NCI-H1092 (cell line): Measurements from ENCODE around the gene STX10.
A peak's percentile ranks its signal among the peaks of the same experiment; 100 is the strongest.

Source experiments
- DNase-seq: peaks from one replicate; lab custom pipeline; 2025; lab: John Stamatoyannopoulos, UW

The STX10 gene

DNA sequence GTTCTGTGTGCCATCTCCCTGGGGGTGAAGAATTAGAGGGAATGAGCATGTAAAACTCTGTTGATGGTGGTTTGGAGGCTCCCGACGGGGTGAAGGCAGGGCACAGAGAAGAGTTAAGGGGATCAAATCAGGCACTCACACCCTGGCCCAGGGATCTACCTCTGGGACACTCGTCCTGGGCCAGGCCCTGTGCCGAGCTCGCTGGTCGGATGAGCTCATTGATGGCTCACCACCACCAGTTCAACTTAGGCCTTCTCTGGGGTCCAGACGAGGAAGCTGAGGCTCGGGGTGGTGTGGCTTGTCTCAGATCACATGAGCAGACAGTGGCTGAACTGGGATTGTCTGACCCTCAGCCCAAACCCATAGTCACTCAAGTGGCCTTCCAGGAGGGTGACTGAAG lies 30.5 kb downstream of the STX10 start:
- DNase-seq, result no peak

DNA sequence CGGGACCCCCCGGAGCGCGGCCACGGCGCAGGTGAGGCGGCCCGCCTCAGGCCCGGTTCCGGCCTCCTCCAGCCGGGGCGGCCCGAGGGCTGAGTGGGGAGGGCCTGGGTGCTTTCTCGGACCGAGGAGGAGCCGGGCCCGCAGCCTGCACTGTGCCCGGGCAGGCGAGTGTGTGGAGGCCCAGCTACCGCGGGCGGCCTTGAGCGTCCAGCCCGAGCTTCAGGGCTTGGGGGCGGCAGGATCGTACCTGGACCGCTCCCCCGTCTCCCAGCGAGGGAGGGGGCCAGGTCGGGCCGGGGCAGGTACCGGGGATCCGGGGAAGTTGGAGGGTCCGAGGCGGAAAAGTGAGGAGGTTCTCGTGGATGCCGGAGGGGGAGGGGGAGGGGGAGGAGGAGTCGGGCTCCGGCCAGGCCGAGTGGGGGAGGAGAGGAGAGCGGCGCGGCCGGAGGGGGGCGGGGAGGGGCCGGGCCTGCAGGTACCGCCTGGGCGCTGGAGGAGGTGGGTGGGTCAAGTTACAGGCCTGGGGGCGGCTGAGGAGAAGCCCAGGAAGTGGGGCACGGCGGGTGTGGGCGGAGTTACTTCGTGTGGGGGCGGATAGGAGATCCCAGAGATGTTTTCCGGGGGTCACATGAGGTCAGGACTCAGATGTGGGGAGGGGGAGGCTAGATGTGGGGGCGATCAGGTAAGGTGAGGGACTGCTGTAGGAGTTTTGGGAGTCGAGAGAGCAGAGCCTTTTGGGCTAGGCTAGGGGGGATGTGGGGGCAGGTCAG lies 31.6 kb downstream of the STX10 start:
- no peak for DNase-seq

DNA sequence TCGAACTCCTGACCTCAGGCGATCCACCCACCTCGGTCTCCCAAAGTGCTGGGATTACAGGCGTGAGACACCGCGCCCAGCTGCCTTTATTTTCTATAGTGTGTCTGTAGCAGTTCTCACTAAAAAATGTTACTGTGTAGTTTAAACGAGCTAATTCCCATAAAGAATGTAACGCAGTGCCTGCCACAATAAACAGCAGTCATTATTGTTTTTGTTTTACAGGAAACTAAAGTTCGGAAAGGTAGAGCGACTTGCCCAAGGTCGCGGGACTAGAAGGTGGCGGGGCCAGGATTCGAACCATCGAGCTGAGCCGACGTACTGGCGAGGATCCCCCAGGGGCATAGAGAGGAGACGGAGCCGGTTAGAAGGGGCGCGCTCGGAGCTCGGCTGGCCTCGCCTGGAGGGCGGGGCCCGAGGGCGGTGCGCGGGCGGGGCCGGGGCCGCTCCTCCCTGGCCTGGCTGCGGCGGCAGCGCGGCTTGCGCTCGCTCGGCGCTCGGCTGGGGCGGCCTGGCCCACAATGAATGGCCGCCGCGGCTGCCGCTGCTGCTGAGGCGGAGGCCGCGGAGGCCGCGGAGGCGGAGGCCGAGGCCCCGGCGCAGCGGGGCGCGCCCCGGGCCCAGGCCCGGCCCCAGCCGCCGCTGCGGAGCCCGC lies 32.3 kb downstream of the STX10 start, which contains the start of gene NACC1:
Gene NACC1 (plus strand): TSS at position 493 of the 652 bp plus-strand sequence. CDS start 16,944 bp downstream, outside the sequence.
- peak; percentile 89 for DNase-seq

DNA sequence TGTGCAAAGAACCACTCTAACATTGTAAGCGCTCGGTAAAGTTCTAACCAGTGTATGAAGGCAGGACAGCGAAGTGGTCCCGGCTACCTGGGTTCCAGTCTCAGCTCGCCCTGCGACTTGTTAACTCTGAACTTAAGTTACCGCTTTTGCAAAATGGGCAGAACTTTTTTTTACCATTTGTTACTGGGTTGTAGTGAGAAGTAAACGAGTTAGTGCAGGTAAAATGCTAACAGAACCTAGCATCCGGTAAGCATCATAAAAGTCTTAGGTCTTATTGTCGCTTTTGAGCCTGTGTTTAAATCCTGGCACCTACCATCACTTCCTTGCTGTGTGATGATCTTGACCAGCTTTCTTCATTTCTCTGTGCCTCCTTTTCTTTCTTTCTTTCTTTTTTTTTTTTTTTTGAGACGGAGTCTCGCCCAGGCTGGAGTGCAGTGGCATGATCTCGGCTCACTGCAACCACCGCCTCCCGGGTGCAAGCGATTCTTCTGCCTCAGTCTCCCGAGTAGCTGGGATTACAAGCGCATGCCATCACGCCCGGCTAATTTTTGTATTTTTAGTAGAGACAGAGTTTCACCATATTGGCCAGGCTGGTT lies 32.9 kb downstream of the STX10 start:
- no peak for DNase-seq

GRCh38 chr19:13116282-13117175 lies 33.6 kb downstream of the STX10 start, which contains the start of gene TRMT1:
TRMT1 (minus strand) TSS chr19:13116740; CDS start chr19:13116399, 341 bp downstream.
- DNase-seq, result peak; percentile 85

- DNase-seq, result no peak
These were observed 34.3 kb downstream of the STX10 start for GRCh38 chr19:13115936-13116281.

DNA sequence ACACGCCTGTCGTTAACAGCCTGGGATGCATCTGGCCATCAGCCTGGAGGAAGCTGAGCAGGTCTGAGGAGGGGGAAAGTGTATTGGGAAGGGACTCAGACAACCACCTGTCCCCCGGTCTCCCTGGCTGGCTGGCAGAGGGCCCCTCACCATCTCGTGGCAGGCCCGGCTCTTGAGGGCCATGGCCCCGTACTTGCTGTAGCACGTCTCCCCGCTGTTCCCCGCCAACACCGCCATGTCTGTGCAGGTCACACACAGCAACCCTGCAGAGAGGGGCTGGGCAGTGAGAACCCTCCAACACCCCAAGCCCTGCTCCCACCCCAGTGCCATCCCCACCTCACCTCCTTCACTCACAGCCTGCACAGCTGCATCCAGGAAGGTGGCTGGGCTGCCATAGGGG lies 37.6 kb downstream of the STX10 start:
- no peak for DNase-seq

GRCh38 chr19:13110099-13110610 lies 40.0 kb downstream of the STX10 start:
- no peak for DNase-seq

DNA sequence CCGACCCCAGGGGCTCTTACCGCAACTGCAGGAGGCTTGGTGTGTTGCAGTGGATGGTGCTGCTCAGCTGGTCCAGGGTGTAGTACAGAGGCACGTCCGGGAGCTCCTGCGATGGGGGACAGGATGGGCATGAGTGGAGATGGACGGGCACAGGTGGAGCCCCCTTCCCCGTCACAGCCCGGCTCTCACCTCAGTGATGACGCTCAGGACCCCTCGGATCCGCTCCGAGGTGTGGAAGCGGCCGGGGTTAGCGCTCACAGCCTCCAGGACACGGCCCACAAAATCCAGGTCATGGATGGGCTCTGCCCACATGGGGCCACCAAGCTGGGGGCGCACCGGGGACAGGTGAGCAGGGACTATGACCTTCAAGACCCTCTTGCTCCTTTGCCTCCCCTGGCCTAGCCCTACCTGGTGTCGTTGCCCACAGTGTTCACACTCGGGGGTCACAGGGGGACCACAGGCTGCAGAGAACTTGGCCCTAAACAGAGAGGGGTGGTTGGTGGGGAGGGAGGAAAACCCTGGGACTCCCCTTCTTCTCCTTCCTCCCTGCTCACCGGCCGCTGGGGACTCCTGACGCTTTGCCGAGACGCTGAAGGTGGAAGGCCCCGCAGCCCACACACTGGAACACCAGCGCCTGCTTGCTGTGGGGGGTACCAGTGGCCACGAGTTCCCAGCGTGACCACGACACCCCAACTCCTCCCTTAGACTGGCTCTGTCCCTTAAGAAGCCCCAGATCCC lies 40.6 kb downstream of the STX10 start:
- DNase-seq, result no peak

GRCh38 chr19:13104848-13105711 lies 45.1 kb downstream of the STX10 start:
- DNase-seq, result no peak

- no peak for DNase-seq
These were observed 45.8 kb downstream of the STX10 start for GRCh38 chr19:13104360-13104847.

GRCh38 chr19:13103581-13104359 lies 46.4 kb downstream of the STX10 start:
- DNase-seq, result no peak

- no peak for DNase-seq
These were observed 47.3 kb downstream of the STX10 start, which contains the start of gene LYL1 for GRCh38 chr19:13102666-13103580. LYL1 (minus strand) TSS chr19:13102858; CDS start chr19:13101171, 1,687 bp downstream.

GRCh38 chr19:13102416-13102665 lies 47.8 kb downstream of the STX10 start:
- DNase-seq, result no peak

DNA sequence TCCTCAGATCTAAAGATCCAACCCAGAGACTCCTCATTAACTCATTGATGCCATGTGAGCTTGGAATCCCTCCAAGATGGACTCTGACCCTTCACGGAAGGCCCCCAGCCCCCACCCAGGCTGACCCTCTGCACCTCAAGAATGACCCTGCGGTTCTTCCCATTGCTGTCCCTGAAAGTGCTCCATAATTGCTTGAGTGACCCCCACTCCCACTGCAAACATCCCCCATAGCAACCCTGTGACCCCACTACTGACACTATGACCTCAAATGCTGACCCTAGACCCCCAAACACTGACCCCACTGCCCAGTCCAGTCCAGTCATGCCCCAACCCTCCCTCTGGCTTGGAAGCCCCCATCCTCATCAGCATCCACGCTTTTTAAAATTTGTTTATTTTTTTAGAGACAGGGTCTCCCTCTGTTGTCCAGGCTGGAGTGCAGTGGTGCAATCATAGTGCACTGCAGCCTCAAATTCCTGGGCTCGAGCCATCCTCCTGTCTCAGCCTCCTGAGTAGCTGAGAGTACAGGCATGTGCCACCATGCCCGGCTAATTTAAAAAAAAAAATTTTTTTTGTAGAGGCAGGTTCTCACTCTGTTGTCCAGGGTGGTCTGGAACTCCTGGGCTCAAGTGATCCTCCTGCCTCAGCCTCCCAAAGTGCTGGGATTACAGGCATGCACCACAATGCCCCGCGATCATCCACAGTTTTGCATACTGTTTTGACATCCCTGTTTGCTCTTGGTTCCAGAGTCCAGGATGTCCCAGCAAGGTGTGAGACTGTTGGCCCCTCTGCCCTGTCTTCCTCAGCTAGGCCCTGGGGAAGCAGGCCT lies 48.4 kb downstream of the STX10 start:
- no peak for DNase-seq

DNA sequence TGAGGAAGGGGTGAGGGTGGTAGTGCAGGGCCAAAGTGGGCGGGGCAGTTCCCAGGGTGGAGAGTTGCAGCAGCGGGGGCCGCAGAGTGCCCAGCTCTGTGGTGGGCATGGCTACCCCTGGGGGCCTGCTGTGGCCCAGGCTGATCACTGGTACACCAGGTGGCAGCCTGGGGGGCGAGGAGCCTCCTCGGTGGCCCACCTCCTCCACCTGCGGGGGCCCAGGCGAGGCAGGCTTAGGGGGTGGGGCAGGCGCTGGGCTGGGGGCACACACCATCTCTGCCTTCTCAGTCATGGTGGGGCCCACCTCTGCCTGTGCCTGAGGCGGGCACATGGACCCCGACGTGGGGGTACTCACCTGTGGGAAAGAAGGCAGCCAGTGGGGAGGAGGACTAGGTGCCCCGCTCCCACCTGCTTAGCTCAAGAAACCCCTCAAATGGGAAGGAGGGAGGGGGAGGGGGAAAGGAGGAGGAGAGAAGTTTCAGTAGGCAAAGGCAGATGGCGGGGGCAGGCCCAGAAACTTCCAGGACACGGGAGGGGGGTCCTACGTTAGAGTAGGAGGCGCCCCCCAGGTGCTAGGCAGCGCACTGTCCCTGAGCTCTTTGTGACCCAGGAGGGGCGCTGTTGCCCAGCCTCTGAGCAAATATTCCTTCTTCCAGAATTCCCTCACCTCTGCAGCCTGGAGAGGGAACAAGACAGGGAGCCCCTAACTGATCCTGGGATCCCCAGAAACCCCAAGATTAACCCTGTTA lies 49.2 kb downstream of the STX10 start:
- no peak for DNase-seq
